HPDE6-E6E7 (cell line): Measurements from ENCODE around the gene MIAT.

Experiments
- DNase-seq: peaks from one replicate; pipeline ENCODE4 v3.0.0; 2011; ENCODE audit warnings: missing footprints; ENCODE audit errors: extremely low spot score

Gene MIAT

DNA sequence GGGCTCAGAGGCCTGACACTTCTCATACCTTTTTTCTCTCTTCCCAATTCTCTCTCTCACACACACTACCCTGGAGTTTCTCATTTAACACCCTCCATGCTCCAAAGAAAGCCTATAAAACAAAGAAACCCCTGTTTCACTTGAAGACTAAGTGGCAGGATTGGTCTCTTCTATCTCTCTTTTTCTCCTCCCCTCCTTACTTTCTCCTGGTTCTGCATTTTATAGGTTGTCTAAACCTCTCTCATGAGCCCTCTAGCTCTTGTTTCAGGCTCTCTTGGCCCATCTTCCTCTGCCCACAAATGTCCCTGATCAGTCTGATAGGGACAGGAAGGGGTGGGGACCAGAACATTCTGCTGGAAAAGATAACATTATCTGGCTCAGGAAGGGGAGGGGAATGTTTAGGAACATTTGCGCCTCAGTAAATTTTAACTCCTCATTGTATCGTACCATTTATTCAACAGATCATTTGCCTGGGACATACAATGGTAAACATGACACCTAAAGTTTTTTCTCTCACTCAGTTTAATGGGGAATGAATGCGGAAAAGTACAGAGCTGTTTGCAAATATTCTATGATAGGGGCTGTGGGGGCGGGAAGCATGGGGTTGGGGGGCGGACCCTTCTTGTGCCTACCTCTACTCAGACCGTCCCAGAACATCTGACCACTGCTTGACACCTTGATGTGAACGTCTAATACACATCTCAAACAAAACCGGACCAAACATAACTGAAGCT is 24.8 kb upstream of the MIAT start:
- no peak for DNase-seq

DNA sequence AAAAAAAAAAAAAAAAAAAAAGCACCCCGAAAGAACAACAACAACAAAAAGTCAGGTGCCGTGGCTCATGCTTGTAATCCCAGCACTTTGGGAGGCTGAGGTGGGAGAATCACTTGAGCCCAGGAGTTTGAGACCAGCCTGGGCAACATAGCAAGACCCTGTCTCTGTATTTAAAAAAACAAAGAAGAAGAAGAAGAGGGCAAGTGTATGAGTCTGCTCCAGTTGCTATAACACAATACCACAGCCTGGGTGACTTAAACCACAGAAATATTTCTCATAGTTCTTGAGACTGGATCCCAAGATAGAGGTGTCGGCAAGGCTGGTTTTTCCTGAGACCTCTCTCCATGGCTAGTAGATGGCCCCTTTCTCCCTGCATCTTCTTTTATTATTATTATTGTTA is 23.2 kb upstream of the MIAT start:
- DNase-seq, result no peak

DNA sequence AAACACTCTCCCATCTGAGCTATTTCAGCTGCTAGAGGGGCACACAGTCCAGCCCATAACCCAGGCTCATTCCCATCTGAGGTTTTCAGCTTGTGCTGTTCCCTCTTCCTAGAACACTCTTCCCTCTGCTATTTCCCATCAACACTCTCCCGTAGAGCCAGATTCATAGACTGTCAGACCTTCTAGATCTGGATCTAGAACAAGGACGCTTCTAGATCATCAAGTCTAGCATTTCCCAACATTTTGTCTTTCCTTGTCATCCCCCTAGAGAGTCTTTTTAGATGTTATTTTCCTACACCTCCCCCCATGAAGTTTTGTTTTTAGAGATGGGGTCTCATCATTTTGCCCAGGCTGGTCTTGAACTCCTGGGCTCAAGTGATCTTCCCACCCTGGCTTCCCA is 22.3 kb upstream of the MIAT start:
- no peak for DNase-seq

DNA sequence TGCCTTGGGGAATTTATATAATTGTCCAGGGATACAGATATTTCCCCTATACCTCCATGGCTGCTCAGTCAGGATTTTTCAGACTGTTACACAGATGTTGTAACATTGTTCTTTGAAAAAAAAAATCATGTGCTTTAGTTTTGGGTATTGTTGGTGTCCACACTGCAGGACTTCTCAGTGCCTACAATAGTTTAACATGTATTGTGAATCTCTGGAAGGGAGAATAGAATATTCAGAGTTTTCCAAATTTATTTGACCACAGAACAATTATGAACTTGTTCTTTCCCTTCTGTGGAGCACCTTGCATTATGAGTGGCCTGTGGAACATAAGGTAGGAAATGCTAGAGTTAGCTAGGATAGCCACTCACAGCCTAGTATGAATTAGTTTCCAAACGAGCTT is 21.1 kb upstream of the MIAT start:
- DNase-seq, result no peak

DNA sequence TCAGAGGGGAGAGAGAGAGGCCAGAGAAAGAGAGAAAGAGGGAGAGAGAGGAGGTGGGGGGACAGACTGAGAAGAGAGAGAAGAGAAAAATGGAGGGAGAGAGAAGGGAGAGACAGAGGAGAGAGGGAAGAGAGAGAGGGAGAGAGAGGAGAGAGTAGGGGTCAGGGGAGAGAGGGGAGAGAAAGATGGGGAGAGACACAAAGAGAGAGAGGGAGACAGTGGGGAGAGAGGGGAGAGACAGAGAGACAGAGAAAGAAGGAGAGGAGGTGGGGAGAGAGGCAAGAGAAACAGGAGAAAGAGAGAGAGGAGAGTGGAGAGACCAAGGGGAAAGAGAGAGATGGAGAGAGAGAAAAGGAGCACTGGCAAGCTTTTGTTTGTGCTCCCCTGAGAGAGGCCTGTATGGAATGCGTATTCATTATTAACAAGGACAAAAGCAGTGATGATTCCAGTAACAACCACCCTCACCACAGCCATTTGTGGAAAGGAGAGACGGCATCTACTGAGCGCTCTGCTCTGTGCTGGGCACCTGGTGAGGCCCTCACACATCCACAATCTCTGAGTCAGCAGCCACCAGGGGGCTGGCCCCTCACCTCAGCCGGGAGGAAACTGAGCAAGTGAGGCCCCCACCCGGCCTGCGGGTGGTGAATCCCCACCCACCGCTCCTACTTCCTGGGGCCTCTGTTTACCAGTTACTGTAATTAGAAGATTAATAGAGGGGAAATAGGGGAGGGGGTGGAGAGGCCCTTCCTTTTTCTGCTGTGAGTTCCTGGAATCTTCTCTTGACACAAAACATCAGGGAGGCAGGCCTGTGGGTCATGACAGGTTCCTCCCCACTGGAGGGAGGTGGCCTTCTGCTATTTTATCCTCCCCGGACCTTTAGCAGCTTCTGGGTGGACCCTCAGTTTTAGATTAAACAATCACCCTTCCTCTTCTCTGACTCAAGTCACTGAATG is 14.6 kb upstream of the MIAT start:
- DNase-seq, result no peak

DNA sequence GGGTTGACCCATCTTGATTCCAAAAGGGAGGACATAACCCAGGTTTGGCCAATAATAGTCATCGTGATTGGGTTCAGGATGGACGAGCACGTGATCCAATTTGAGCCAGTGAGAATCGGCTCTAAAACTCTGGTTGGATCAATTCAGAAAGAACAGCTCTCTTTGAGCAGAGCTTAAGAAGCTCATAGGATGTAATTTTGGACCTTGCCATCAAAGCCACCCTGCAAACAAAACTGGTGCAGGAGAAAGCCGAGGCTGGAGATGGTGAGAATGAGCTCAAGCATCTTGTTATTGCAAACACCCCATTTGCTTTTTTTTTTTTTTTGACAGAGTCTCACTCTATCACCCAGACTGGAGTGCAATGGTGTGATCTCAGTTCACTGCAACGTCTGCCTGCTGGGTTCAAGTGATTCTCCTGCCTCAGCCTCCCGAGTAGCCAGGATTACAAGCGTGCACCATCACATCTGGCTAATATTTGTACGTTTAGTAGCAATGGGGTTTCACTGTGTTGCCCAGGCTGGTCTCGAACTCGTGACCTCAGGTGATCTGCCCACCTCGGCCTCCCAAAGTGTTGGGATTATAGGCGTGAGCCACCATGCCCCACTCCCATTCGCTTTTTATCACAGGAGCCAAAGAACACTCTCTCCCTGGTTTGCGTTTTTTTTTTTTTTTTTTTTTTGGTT is 13.8 kb upstream of the MIAT start:
- no peak for DNase-seq

DNA sequence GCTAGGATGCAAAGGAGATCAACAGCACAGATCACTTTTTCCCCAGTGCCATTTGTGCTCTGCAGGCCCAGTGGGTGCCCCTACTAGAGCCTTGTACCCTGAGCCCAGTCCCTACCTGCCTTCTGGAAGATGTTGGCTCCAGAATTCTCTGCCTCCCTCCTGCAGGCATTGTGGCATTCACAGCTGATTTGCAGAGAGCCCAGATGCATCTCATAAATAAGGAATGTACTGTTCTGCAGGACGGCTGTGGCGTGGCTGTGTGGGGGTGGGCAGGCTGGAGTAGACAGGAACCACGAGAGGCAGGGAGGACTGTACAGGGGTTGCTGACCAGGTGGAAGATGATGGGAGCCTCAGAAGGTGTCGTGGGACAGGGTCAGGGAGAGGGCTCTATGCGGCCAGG is 11.2 kb upstream of the MIAT start:
- no peak for DNase-seq

DNA sequence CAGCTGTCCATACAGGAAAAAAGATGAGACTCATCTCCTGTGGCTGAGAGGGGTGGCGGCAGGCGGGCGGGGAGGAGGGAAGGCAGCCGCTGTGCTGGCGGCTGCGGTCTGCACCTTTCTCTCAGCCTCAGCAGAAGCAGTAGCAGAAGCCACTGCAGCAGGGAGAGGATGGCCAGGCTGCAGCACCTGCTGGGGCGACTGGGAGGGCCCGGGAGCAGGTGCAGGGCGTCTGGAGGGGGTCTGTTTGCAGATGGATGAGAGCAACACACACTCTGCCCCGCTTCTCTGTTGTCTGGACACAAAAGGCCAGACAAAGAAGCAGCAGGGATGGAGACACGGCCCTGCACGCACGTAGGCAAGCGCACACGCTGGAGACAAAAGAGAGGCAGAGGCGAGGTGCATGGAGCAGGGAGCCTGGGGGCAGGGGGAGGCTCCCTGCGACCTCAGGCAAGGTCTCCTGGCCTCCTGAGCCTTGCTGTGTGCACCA is 9.3 kb upstream of the MIAT start:
- no peak for DNase-seq

DNA sequence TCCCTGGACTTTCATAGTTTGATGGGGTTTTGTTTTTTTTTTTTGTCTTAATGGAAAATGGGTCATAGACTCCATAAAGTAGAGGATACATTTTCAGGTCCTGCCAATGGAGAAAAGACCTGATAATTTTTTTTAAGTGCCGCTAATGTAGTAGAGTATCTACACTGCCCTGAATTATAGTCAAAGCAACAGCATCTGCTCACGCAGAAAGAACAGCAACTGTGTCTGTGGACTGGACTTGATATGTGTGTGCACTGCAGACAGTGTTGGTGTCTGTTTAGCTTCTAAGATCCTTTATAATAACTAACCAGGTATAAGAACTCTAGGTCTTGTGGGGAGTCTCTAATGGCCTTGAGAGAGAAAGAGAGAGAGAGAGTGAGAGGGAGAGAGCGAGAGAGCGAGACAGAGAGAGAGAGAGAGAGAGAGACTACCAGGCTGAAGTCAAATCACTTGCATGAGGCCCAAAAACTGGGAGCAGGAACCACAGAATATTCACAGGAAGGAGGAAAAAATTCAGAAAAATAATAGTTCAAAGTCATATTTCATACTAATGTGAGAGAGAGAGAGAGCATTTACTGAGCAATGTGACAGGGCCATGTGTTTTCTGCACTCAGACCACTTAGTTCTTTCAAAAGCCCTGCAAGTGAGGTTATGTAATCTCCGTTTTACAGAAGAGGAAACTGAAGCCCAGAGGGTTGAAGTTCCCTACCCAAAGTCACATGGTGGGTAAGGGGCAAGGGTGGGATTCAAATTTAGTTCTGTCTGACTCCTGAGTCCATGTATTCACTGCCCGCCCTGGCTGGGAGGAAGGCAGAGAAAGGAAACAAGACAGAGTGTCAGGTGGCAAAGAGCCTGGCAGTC is 8.6 kb upstream of the MIAT start:
- no peak for DNase-seq

DNA sequence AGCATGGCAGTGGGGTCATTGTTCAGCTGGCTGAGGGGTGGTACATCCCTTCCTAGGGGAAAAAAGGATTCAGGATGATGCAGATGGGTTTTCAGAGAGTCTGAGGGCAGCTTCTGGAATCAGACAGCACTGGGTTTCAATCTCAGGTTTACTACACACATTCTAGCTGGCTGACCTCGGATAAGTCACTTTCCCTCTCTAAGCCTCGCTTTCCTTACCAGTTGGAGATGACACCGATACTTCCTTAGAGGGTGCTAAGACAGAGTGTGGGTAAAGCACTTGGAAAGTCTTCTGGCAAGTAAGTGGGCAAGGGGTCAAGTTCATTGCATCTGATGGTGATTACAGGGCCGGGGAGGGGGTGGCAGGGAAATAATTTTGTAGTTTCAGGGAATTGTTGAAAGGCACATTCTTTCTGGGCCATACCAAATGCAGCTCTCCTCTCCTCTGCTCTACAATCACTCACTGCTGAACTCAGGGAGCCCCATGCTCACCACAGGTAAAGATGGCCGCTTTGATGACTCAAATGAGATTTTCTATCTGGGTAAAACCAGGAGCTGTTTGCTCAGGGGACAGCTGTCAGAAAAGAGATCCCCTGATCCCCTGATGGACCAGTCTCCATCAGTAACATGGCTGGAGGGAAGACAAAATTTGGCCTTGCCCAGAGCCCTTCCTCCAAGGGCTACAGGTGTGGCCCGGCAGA is 6.5 kb upstream of the MIAT start:
- no peak for DNase-seq

DNA sequence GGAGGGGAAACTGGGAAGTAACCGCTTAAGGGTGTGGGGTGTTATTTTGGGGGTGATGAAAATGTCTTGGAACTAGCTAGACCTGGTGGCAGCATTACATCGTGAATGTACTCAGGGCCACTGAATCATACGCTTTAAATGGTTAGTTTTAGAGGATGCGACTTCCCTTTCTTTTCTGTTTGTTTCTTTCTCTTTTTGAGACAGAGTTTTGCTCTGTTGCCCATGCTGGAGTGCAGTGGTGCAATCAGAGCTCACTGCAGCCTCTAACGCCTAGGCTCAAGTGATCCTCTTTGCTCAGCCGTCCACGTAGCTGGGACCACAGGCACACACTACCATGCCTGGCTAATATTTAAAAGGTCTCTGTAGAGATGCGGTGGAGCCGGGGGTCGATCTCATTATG is 5.6 kb upstream of the MIAT start:
- no peak for DNase-seq

DNA sequence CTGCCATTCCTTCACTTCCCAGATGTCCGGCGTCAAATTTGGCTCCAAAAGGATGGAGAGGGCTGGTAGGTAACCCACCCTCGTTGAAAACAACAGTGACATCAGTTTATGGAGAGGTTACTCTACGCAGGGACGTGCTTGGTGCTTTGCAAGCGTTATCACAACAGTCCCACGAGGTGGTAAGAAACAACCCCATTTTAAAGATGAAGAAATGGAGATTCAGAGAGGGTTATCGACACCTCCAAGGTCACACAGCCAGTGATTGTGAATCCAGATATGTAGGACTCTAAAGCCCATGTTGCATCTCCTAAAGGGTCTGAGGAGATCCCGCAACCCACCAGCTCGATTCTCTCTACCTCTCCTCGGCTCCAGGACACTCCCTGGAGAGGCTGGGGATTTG is 773 bp downstream of the MIAT start:
- DNase-seq, result no peak

DNA sequence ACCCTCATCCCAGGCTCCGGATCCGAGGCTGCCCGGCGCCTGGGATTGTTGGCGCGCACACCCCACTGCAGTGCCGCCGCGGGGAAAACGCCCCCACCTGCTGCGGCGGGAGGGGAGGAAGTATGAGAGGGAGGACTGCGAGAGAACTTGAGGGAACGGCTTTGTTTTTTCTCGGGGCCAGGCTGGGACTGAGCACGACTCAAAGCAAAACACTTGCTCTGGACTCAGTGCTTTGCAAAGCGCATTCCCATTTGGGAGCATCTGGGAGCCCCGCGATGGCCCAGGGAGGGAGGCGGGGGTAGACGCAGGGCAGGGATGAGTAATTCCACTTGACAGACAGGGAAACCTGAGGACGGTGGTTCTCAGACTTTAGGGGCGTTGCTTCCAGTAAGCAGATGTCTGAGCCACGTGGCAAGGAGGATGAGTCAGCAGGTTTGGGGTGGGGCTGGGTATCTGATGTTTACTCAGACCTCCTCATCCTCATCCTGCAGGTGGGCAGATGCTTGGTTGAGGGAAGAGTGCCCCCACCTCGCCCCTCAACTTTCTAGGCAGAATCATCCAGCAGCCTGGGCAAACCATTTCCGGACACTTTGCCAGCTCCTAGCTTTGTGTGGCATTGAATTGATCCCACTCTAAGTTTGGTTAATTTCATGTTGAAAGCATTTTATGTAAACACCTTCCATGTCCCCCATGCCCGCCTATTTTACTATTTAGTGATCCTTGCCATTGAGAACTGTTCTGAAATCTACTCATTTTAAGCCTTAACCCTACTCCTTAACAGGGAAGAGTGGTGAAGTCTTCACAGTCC is 1.5 kb downstream of the MIAT start:
- peak; percentile 95 for DNase-seq

DNA sequence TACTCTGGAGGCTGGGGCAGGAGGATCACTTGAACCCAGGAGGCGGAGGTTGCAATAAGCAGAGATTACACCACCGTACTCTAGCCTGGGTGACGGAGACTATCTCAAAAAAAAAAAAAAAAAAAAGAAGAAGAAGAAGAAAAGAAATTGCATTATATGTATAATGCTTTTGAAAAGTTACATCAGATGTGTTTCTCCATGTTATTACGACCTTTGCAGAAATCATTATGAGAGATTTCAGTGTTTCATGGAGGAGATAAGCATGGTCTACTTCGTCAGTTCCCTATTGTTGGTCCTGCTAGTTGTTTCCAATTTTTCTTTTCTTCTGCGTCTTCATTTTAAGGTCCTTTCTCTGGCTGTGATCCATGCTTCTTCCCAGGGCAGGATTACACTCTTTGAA is 3.0 kb downstream of the MIAT start:
- no peak for DNase-seq

DNA sequence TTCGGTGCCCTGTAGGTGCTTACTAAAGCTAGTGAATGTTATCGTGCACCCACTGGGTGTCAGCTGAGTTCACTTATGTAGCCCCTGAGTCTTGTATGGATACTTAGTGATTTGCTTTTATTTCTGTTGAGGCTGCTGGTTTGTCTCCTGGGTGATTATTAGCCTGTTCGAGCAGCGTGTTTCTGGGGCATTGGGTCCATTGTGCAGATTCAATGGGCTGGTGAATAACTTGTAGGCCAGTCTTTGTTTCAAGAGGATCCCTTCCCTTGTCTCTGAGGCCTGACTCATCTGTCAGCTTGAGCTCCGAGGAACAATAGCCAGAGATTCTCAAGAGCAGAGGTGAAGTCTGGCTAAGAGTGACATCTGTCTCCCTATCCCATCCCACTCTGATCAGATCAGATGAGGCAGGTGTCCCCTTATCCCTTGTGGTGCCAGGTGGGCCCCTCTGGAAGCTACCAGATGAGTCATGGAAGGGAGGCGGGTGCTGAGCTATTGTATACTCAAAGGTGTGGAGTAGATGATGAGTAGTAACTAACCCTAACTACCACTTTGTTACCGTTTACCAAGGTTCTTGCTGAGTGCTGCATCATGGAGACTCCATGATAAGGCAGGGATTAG is 3.7 kb downstream of the MIAT start:
- DNase-seq, result peak; percentile 33

DNA sequence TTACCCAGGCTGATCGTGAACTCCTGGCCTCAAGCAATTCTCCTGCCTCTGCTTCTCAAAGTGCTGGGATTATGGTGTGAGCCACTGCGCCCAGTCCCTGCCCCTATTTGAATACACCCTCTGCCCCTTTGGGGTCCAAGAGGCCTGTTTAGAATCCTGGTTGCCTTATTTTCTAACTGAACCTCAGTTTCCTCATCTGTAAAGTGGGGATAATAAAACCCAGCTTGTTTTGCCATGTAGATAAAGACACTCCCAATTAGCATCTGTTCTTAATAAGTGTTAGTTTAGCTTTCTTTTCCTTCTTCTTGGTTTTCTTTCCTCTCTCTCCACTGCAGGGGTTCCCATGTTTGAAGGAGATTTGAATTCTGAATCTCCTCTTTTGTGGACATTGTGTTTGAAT is 4.8 kb downstream of the MIAT start:
- DNase-seq, result no peak

DNA sequence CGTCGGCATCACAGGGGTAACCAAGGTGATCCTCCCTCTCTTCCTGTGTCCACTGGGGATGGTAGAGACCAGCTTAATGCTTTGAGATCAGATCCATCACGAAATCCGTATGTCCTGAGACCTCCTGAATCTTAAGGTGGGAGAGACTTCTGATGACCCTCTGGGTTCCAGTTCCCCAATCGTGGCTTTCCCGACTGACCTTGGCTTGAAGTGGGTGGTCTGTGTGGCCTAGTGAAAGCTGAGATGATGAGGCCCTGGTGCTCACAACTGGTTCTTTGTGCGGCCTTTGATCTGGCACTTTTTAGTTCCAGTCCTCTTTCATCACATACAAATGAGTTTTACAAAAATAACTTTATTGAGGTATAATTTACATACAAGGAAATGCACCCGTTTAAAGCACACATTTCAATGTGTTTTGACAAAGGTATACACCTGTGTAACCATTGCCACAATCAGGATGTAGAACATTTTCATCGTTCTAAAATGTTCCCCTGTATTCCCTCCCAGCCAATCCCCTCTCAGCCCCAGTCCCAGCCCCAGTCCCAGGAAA is 6.1 kb downstream of the MIAT start:
- no peak for DNase-seq

DNA sequence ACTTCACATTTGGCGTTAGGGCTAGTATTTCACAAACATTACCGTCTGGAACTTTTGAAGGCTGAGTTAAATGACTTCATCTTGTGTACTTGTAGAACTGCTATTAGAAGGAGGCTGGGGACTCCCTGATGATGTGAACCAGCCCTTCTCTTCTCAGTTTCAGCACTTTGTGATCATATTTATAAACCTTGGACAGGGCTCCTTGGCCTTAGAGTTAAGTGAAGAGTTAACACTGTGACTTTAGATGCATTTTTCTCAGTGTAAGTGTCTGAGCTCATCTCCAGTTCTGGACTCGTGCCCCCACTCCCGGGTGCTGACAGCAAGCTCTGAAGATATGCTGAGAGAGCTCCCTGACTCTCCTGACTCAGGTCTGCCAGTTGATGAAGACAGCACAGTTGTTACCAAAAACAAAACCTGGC is 8.4 kb downstream of the MIAT start:
- no peak for DNase-seq

DNA sequence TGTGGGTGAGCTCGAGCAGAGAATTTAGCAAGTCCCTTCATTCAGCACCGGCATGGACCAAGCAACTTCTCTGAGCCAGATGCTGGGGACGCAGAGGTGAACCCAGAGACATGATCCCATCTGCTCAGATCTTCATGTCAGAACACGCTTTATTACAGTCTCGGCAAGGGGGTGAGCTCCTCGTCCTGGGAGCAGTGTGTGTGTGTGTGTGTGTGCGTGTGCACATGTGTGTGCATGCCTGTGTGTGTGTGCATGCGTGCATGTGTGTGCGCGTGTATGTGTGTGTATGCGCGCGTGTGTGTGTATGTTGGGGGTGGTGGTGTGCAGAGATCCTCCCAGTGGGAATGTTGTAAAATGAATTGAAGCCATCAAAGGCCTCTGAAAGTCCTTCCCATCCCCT is 9.8 kb downstream of the MIAT start:
- DNase-seq, result no peak
